ENCODE data around the gene PTPRZ1.

The PTPRZ1 gene

DNA sequence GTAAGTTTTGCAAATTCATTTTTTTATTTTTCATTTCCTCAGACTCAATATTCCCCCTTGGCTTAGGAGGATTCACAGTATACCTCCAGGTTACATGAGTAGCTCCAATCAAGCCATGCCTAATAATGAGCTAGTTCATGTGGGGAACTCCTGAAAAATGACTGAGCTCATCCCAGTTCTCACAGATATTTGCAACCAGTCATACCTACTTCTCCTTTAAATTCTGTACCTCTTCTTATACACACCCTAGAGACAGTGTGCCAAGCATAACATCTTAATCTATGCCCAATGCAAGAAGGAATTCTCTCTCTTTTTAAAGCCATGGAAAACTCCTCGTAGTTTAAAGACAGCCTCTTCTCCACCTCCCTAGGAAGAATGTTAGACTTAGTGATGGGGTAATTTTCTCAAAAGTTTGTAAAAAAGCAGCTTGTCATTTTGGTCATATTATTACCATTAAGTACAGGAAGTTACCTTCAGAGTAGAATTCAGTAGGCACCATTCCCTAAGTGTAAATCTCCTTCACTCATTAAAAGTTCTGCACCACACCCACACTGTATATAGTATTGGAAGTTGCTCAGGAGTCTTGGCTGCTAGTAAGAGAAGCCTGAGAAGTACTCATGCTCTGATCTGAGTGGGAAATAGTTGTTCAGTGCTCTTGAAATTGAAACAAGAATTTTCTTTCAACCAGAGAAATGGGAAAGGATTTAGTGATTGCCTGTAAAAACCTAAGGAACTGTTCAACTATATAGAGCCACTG, 72.7 kb downstream of the PTPRZ1 start:
- POLR2A ChIA-PET: interaction anchor here (0.5 kb wide), 1 partner anchor 615 kb away, joined by 5 read pairs; no protein-coding TSS in a partner anchor
- TF ChIP-seq BCL11B (tag by site-specific recombination; IDR thresholded peaks at IDR 0.05; ENCODE audit: low read depth) (no peak), ZNF561 (tag by site-specific recombination; IDR thresholded peaks at IDR 0.05; ENCODE audit: borderline replicate concordance) (no peak), ZNF19 (tag by site-specific recombination; IDR thresholded peaks at IDR 0.05; ENCODE audit: low read depth) (no peak), MEIS1 (CRISPR knock-in tag; IDR thresholded peaks at IDR 0.05; ENCODE audit: borderline replicate concordance) (no peak), ZNF548 (tag by site-specific recombination; IDR thresholded peaks at IDR 0.05) (no peak), SP3 (tag by site-specific recombination; IDR thresholded peaks at IDR 0.05) (no peak), KLF9 (tag by site-specific recombination; IDR thresholded peaks at IDR 0.05; ENCODE audit: low read depth) (no peak), ZNF555 (tag by site-specific recombination; conservative IDR thresholded peaks at IDR 0.05) (no peak)
- TF ChIP-seq, protein P1, sequence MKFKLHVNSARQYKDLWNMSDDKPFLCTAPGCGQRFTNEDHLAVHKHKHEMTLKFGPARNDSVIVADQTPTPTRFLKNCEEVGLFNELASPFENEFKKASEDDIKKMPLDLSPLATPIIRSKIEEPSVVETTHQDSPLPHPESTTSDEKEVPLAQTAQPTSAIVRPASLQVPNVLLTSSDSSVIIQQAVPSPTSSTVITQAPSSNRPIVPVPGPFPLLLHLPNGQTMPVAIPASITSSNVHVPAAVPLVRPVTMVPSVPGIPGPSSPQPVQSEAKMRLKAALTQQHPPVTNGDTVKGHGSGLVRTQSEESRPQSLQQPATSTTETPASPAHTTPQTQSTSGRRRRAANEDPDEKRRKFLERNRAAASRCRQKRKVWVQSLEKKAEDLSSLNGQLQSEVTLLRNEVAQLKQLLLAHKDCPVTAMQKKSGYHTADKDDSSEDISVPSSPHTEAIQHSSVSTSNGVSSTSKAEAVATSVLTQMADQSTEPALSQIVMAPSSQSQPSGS (tag by site-specific recombination; IDR thresholded peaks at IDR 0.05; ENCODE audit: low read depth): no peak
- TF ChIP-seq, protein P2, sequence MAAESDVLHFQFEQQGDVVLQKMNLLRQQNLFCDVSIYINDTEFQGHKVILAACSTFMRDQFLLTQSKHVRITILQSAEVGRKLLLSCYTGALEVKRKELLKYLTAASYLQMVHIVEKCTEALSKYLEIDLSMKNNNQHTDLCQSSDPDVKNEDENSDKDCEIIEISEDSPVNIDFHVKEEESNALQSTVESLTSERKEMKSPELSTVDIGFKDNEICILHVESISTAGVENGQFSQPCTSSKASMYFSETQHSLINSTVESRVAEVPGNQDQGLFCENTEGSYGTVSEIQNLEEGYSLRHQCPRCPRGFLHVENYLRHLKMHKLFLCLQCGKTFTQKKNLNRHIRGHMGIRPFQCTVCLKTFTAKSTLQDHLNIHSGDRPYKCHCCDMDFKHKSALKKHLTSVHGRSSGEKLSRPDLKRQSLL (tag by site-specific recombination; IDR thresholded peaks at IDR 0.05): no peak
- CTCF ChIA-PET: interaction anchor here (1.2 kb wide), 1 partner anchor 11 kb away, joined by 3 read pairs; no protein-coding TSS in a partner anchor
- no peaks in the 10 kb centered on the region for H3K4me1 ChIP-seq (ENCODE audit: control insufficient read depth, insufficient read depth, low read length)
- H3K9me3 ChIP-seq (ENCODE audit: control insufficient read depth, insufficient read depth, low read depth, low read length): no peaks in the 10 kb centered on the region
- no peak overlapping the region for H3K4me3 ChIP-seq (ENCODE audit: low read depth, low read length)
- no peak overlapping the region for H3K27ac ChIP-seq (ENCODE audit: extremely low read depth, low read depth, low read length)
- H3K36me3 ChIP-seq (ENCODE audit: control insufficient read depth in 2 of 2, insufficient read depth in 1 of 2, low read length in 2 of 2): no peaks in the 10 kb centered on the region

DNA sequence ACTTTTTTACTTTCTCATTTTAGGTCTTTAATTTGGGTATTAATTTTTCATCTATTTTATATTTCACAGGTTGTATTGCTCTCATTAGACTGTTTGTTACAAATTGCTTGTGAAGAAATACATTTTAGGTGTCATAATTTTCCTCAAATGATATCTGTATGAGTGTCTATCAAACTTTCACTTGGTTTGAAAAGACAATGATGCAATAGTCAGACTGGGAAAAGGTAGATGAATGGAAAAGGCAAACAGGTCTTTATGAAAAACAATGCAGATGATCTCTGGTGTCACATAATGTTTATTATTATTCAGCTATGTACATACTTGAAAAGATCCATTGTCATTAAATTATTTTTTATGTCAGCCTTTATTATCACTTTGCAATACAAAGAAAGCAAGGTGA, 80.2 kb downstream of the PTPRZ1 start:
- H3K9me3 ChIP-seq (ENCODE audit: control insufficient read depth, insufficient read depth, low read depth, low read length): no peaks in the 10 kb centered on the region
- no peak overlapping the region for H3K4me3 ChIP-seq (ENCODE audit: low read depth, low read length)
- POLR2A ChIA-PET: no interaction called here
- no peak overlapping the region for H3K27ac ChIP-seq (ENCODE audit: extremely low read depth, low read depth, low read length)
- H3K4me1 ChIP-seq (ENCODE audit: control insufficient read depth, insufficient read depth, low read length): no peaks in the 10 kb centered on the region
- no peaks in the 10 kb centered on the region for H3K36me3 ChIP-seq (ENCODE audit: control insufficient read depth in 2 of 2, insufficient read depth in 1 of 2, low read length in 2 of 2)
- CTCF ChIA-PET: no interaction called here
- TF ChIP-seq KLF9 (tag by site-specific recombination; IDR thresholded peaks at IDR 0.05; ENCODE audit: low read depth): no peak
- TF ChIP-seq SALL2 (tag by site-specific recombination; IDR thresholded peaks at IDR 0.05; ENCODE audit: borderline replicate concordance): no peak
- TF ChIP-seq, protein P3, sequence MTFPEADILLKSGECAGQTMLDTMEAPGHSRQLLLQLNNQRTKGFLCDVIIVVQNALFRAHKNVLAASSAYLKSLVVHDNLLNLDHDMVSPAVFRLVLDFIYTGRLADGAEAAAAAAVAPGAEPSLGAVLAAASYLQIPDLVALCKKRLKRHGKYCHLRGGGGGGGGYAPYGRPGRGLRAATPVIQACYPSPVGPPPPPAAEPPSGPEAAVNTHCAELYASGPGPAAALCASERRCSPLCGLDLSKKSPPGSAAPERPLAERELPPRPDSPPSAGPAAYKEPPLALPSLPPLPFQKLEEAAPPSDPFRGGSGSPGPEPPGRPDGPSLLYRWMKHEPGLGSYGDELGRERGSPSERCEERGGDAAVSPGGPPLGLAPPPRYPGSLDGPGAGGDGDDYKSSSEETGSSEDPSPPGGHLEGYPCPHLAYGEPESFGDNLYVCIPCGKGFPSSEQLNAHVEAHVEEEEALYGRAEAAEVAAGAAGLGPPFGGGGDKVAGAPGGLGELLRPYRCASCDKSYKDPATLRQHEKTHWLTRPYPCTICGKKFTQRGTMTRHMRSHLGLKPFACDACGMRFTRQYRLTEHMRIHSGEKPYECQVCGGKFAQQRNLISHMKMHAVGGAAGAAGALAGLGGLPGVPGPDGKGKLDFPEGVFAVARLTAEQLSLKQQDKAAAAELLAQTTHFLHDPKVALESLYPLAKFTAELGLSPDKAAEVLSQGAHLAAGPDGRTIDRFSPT (tag by site-specific recombination; IDR thresholded peaks at IDR 0.05): no peak
- no peak for TF ChIP-seq ZBTB1 (tag by site-specific recombination; IDR thresholded peaks at IDR 0.05)
- no peak for TF ChIP-seq IKZF3 (tag by site-specific recombination; IDR thresholded peaks at IDR 0.05)
- no peak for TF ChIP-seq ZNF2 (tag by site-specific recombination; IDR thresholded peaks at IDR 0.05)
- TF ChIP-seq ZNF777 (tag by site-specific recombination; IDR thresholded peaks at IDR 0.05; ENCODE audit: borderline replicate concordance): no peak
- no peak for TF ChIP-seq ZNF341 (tag by site-specific recombination; IDR thresholded peaks at IDR 0.05; ENCODE audit: low read depth)
- TF ChIP-seq ZNF558 (tag by site-specific recombination; IDR thresholded peaks at IDR 0.05): no peak
- TF ChIP-seq ZNF660 (tag by site-specific recombination; IDR thresholded peaks at IDR 0.05): no peak
- no peak for TF ChIP-seq ZSCAN16 (tag by site-specific recombination; IDR thresholded peaks at IDR 0.05)
- TF ChIP-seq SCRT2 (tag by site-specific recombination; IDR thresholded peaks at IDR 0.05): no peak
- TF ChIP-seq, protein P4, sequence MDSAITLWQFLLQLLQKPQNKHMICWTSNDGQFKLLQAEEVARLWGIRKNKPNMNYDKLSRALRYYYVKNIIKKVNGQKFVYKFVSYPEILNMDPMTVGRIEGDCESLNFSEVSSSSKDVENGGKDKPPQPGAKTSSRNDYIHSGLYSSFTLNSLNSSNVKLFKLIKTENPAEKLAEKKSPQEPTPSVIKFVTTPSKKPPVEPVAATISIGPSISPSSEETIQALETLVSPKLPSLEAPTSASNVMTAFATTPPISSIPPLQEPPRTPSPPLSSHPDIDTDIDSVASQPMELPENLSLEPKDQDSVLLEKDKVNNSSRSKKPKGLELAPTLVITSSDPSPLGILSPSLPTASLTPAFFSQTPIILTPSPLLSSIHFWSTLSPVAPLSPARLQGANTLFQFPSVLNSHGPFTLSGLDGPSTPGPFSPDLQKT (IDR thresholded peaks at IDR 0.05; ENCODE audit: borderline replicate concordance, low read depth, low read length): no peak
- no peak for TF ChIP-seq ZNF416 (tag by site-specific recombination; IDR thresholded peaks at IDR 0.05)
- TF ChIP-seq, protein P5, sequence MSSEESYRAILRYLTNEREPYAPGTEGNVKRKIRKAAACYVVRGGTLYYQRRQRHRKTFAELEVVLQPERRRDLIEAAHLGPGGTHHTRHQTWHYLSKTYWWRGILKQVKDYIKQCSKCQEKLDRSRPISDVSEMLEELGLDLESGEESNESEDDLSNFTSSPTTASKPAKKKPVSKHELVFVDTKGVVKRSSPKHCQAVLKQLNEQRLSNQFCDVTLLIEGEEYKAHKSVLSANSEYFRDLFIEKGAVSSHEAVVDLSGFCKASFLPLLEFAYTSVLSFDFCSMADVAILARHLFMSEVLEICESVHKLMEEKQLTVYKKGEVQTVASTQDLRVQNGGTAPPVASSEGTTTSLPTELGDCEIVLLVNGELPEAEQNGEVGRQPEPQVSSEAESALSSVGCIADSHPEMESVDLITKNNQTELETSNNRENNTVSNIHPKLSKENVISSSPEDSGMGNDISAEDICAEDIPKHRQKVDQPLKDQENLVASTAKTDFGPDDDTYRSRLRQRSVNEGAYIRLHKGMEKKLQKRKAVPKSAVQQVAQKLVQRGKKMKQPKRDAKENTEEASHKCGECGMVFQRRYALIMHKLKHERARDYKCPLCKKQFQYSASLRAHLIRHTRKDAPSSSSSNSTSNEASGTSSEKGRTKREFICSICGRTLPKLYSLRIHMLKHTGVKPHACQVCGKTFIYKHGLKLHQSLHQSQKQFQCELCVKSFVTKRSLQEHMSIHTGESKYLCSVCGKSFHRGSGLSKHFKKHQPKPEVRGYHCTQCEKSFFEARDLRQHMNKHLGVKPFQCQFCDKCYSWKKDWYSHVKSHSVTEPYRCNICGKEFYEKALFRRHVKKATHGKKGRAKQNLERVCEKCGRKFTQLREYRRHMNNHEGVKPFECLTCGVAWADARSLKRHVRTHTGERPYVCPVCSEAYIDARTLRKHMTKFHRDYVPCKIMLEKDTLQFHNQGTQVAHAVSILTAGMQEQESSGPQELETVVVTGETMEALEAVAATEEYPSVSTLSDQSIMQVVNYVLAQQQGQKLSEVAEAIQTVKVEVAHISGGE (tag by site-specific recombination; conservative IDR thresholded peaks at IDR 0.05; ENCODE audit: low read depth): no peak
- no peak for TF ChIP-seq ZBTB20 (tag by site-specific recombination; IDR thresholded peaks at IDR 0.05)
- no peak for TF ChIP-seq EGR2 (tag by site-specific recombination; IDR thresholded peaks at IDR 0.05; ENCODE audit: low read depth)
